HL-60/S4 treated with retinoic acid at 250 ng/mL for 4 days and 3 days (cell line): ENCODE data around the gene NCOA7.

Experiments
- in situ Hi-C: fragments of 300-500 bp; cut with MboI; formaldehyde crosslinking; loops from 2 replicates; pipeline ENCODE4 v1.7.0; 2022; ENCODE audit warnings: low sequenced_read_pairs

The NCOA7 gene

GRCh38 chr6:125956506-125957390, 166.0 kb downstream of the NCOA7 start, which contains the start of gene HINT3:
TSS of gene HINT3 (plus strand) at chr6:125956770. CDS start at chr6:125956978, 208 bp downstream.
- in situ Hi-C loops, result loop anchor here (10.0 kb wide), 1 partner anchor 172 kb away; no protein-coding TSS in a partner anchor

GRCh38 chr6:125957391-125957693, 166.6 kb downstream of the NCOA7 start:
- in situ Hi-C loops, result loop anchor here (10.0 kb wide), 1 partner anchor 173 kb away; no protein-coding TSS in a partner anchor

GRCh38 chr6:125957845-125958244, 167.1 kb downstream of the NCOA7 start:
- in situ Hi-C loops, result loop anchor here (10.0 kb wide), 1 partner anchor 173 kb away; no protein-coding TSS in a partner anchor

- in situ Hi-C loops, result loop anchor here (10.0 kb wide), 1 partner anchor 174 kb away; no protein-coding TSS in a partner anchor
Observed at GRCh38 chr6:125959041-125959440, 168.3 kb downstream of the NCOA7 start.

GRCh38 chr6:125961117-125961516, 170.4 kb downstream of the NCOA7 start:
- in situ Hi-C loops, result no loop called here

- in situ Hi-C loops, result no loop called here
Observed at GRCh38 chr6:125962900-125963497, 172.2 kb downstream of the NCOA7 start.

GRCh38 chr6:125963817-125964216, 173.1 kb downstream of the NCOA7 start:
- in situ Hi-C loops, result no loop called here

GRCh38 chr6:125966569-125966968, 175.8 kb downstream of the NCOA7 start:
- in situ Hi-C loops, result no loop called here

GRCh38 chr6:125968493-125968892, 177.7 kb downstream of the NCOA7 start:
- in situ Hi-C loops, result no loop called here

GRCh38 chr6:125970760-125971159, 180.0 kb downstream of the NCOA7 start:
- in situ Hi-C loops, result loop anchor here (10.0 kb wide), 1 partner anchor 666 kb away; the partner anchor contains the start of gene HDDC2

GRCh38 chr6:125972478-125972877, 181.7 kb downstream of the NCOA7 start:
- in situ Hi-C loops, result loop anchor here (10.0 kb wide), 1 partner anchor 668 kb away; the partner anchor contains the start of gene HDDC2

GRCh38 chr6:125974214-125974866, 183.6 kb downstream of the NCOA7 start:
- in situ Hi-C loops, result loop anchor here (10.0 kb wide), 1 partner anchor 670 kb away; the partner anchor contains the start of gene HDDC2

GRCh38 chr6:125979101-125979500, 188.3 kb downstream of the NCOA7 start:
- in situ Hi-C loops, result loop anchor here (10.0 kb wide), 1 partner anchor 674 kb away; the partner anchor contains the start of gene HDDC2
